ENCODE measurements around the gene NECAP2.

DNA sequence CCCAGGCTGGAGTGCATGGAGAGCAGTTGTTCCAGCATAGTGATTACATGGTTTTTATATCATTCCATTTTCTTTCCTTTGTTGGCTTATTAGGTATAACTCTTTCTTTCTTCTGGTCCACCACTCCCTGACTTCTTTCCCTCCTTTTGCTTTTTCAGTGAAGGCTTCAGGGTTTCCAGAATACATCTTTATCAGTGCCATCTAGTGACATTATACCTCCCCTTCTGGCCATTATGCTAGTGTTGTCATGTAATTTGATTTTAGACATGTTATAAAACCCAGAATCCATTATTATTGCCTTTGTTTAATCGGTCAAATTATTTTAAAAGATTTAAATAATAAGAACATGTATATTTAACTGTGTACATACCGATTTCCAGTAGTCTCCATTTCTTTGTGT lies 63.0 kb downstream of the NECAP2 start:
- TF ChIP-seq, protein P1, sequence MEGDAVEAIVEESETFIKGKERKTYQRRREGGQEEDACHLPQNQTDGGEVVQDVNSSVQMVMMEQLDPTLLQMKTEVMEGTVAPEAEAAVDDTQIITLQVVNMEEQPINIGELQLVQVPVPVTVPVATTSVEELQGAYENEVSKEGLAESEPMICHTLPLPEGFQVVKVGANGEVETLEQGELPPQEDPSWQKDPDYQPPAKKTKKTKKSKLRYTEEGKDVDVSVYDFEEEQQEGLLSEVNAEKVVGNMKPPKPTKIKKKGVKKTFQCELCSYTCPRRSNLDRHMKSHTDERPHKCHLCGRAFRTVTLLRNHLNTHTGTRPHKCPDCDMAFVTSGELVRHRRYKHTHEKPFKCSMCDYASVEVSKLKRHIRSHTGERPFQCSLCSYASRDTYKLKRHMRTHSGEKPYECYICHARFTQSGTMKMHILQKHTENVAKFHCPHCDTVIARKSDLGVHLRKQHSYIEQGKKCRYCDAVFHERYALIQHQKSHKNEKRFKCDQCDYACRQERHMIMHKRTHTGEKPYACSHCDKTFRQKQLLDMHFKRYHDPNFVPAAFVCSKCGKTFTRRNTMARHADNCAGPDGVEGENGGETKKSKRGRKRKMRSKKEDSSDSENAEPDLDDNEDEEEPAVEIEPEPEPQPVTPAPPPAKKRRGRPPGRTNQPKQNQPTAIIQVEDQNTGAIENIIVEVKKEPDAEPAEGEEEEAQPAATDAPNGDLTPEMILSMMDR (IDR thresholded peaks at IDR 0.05), result no peak
- no peak for TF ChIP-seq POLR2A (IDR thresholded peaks at IDR 0.05)
